GM10266 (cell line): Measurements from ENCODE around the gene PRKCD.

Source experiments
- DNase-seq: peaks from one replicate; pipeline ENCODE4 v3.0.0; 2012; ENCODE audit errors: extremely low spot score
- CTCF ChIP-seq: IDR thresholded peaks from 2 replicates; pipeline ENCODE4 v1.5.1; 2012; ENCODE audit warnings: mild to moderate bottlenecking, low read depth; ENCODE audit not compliant: control insufficient read depth, insufficient read depth; ENCODE audit errors: missing control alignments

PRKCD gene

GRCh38 chr3:53215816-53216215, 54.8 kb downstream of the PRKCD start:
- no peak for TF ChIP-seq CTCF
- no peak for DNase-seq

GRCh38 chr3:53216723-53217122, 55.7 kb downstream of the PRKCD start:
- DNase-seq = no peak
- no peak for TF ChIP-seq CTCF

- DNase-seq = no peak
- TF ChIP-seq CTCF = no peak
These were observed 56.2 kb downstream of the PRKCD start for GRCh38 chr3:53217175-53217574.

GRCh38 chr3:53218131-53218530, 57.1 kb downstream of the PRKCD start:
- no peak for DNase-seq
- no peak for TF ChIP-seq CTCF

DNA sequence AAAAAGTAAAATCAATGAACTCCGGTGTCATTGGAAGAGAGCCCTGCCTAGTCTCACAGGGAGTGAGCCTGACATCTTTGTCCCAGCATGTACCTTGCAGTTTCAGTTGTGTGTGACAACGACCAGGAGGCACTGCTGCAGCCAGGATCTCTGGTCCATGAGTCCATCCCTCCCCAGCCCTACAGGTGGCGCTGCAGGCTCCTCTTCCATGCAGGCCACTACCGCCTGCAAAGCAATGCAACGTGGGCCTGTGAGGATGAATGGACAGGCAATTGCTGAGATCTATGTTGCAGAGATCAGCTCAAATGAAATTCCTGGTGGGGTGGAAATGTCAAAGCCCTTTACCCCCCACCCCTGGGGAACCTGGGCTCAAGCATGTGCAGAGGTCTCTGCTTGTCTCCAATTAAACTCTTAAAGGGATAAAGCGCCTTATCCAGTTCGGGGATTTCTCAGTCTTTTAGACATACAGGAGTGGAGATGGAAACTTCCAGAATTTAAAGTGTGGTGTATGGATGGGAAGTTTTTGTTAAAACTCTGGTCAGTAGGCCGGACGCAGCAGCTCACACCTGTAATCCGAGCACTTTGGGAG, 59.0 kb downstream of the PRKCD start:
- peak; percentile 81 for DNase-seq
- peak; percentile 88 for TF ChIP-seq CTCF

- no peak for DNase-seq
- TF ChIP-seq CTCF = no peak
These were observed 60.3 kb downstream of the PRKCD start for GRCh38 chr3:53221345-53221744.

DNA sequence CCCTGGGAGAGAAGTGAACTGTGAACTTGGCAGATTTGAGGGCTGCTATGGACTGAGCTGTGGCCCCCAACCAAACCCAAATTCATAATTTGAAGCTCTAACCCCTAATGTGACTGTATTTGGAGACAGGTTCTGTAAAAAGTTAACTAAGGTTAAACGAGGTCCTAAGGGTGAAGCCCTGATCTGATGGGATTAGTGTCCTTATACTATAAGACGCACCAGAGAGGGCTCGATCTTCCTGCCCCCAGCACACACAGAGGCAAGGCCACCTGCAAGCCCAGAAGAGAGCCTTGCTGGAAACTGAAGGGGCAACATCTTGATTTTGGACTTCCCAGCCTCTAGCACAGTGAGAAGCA, 60.8 kb downstream of the PRKCD start:
- no peak for DNase-seq
- TF ChIP-seq CTCF = no peak
